Liver (tissue), 3 donors: Measurements from ENCODE around the gene DNAJC11.

Source experiments
- ATF3 ChIP-seq: IDR thresholded peaks from 2 replicates; pipeline ENCODE4 v1.6.1; 2016; ENCODE audit warnings: antibody characterized with exemption
- CTCF ChIP-seq: fragments of 150-350 bp; IDR thresholded peaks from 2 replicates; pipeline ENCODE4 v1.5.1; 2017; ENCODE audit warnings: improper control_type of control experiment, low read depth, low read length; ENCODE audit not compliant: missing input control
- EGR1 ChIP-seq, 2 donors: IDR thresholded peaks; 2 replicates each; pipeline ENCODE4 v1.6.1; 2016 to 2018; ENCODE audit warnings: antibody characterized with exemption in 2 of 2, low read depth in 2 of 2
- GABPA ChIP-seq, 2 donors: IDR thresholded peaks in 1 of 2; conservative IDR thresholded peaks in 1 of 2; 2 replicates each; pipeline ENCODE4 v1.6.1; 2016; ENCODE audit warnings: antibody characterized with exemption in 2 of 2, mild to moderate bottlenecking in 1 of 2, moderate library complexity in 1 of 2
- HNF4A ChIP-seq, 2 donors: conservative IDR thresholded peaks; 2 replicates each; pipeline ENCODE4 v1.6.1; 2016; ENCODE audit warnings: antibody characterized with exemption in 2 of 2, mild to moderate bottlenecking in 2 of 2
- JUND ChIP-seq, 2 donors: IDR thresholded peaks; 2 replicates each; pipeline ENCODE4 v1.6.1; 2016; ENCODE audit warnings: antibody characterized with exemption in 2 of 2
- RXRA ChIP-seq, 2 donors: IDR thresholded peaks; 2 replicates each; pipeline ENCODE4 v1.6.1; 2017 to 2018; ENCODE audit warnings: antibody characterized with exemption in 2 of 2, mild to moderate bottlenecking in 1 of 2
- SP1 ChIP-seq: IDR thresholded peaks from 2 replicates; pipeline ENCODE4 v1.6.1; 2018; ENCODE audit warnings: antibody characterized with exemption, mild to moderate bottlenecking
- TAF1 ChIP-seq: conservative IDR thresholded peaks from 2 replicates; pipeline ENCODE4 v1.6.1; 2016; ENCODE audit warnings: antibody characterized with exemption, mild to moderate bottlenecking
- YY1 ChIP-seq: IDR thresholded peaks from 2 replicates; pipeline ENCODE4 v1.6.1; 2016; ENCODE audit warnings: antibody characterized with exemption, mild to moderate bottlenecking
- TF ChIP-seq, protein P1 (sequence below): IDR thresholded peaks from 2 replicates; pipeline ENCODE4 v1.6.1; 2016; ENCODE audit warnings: antibody characterized with exemption, mild to moderate bottlenecking
- TF ChIP-seq, protein P2 (sequence below): IDR thresholded peaks from 2 replicates; pipeline ENCODE4 v1.6.1; 2016; ENCODE audit warnings: antibody characterized with exemption
- donor health status: healthy.
- donor health status: healthy.

GRCh38 chr1:6700853-6701436 lies 671 bp downstream of the DNAJC11 start:
- TF ChIP-seq TAF1: no peak
- no peak for TF ChIP-seq CTCF
- no peak for TF ChIP-seq RXRA (IDR thresholded peaks at IDR 0.05)
- TF ChIP-seq SP1: no peak
- no peak for TF ChIP-seq YY1
- TF ChIP-seq GABPA (IDR thresholded peaks at IDR 0.05 in 1 of 2, conservative IDR thresholded peaks at IDR 0.05 in 1 of 2): no peak
- no peak for TF ChIP-seq JUND (IDR thresholded peaks at IDR 0.05)
- no peak for TF ChIP-seq ATF3
- TF ChIP-seq, protein P1, sequence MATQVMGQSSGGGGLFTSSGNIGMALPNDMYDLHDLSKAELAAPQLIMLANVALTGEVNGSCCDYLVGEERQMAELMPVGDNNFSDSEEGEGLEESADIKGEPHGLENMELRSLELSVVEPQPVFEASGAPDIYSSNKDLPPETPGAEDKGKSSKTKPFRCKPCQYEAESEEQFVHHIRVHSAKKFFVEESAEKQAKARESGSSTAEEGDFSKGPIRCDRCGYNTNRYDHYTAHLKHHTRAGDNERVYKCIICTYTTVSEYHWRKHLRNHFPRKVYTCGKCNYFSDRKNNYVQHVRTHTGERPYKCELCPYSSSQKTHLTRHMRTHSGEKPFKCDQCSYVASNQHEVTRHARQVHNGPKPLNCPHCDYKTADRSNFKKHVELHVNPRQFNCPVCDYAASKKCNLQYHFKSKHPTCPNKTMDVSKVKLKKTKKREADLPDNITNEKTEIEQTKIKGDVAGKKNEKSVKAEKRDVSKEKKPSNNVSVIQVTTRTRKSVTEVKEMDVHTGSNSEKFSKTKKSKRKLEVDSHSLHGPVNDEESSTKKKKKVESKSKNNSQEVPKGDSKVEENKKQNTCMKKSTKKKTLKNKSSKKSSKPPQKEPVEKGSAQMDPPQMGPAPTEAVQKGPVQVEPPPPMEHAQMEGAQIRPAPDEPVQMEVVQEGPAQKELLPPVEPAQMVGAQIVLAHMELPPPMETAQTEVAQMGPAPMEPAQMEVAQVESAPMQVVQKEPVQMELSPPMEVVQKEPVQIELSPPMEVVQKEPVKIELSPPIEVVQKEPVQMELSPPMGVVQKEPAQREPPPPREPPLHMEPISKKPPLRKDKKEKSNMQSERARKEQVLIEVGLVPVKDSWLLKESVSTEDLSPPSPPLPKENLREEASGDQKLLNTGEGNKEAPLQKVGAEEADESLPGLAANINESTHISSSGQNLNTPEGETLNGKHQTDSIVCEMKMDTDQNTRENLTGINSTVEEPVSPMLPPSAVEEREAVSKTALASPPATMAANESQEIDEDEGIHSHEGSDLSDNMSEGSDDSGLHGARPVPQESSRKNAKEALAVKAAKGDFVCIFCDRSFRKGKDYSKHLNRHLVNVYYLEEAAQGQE: no peak
- TF ChIP-seq EGR1 (IDR thresholded peaks at IDR 0.05; ENCODE audit: low read depth in 2 of 2): no peak
- TF ChIP-seq, protein P2, sequence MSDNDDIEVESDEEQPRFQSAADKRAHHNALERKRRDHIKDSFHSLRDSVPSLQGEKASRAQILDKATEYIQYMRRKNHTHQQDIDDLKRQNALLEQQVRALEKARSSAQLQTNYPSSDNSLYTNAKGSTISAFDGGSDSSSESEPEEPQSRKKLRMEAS: no peak
- no peak for TF ChIP-seq HNF4A (conservative IDR thresholded peaks at IDR 0.05)
